Erythroblast (primary cell): Measurements from ENCODE around the gene CD46.

Source experiments
- GATA1 ChIP-seq: IDR thresholded peaks from 2 replicates; pipeline ENCODE4 v1.6.1; 2011; ENCODE audit warnings: low read depth, mild to moderate bottlenecking, control low read depth, low read length, moderate library complexity
- POLR2A ChIP-seq: IDR thresholded peaks from 2 replicates; pipeline ENCODE4 v1.6.1; 2011; ENCODE audit warnings: mild to moderate bottlenecking, low read length

GRCh38 chr1:207839083-207839413 lies 87.2 kb downstream of the CD46 start:
- TF ChIP-seq POLR2A = no peak
- no peak for TF ChIP-seq GATA1
